DMS53 (cell line): ENCODE measurements around the gene ZNF710.
A peak's percentile ranks its signal among the peaks of the same experiment; 100 is the strongest.

Source experiments
- DNase-seq: peaks from one replicate; lab custom pipeline; 2025; lab: John Stamatoyannopoulos, UW

ZNF710 gene

GRCh38 chr15:89997079-89997478, 4.0 kb upstream of the ZNF710 start:
- no peak for DNase-seq

GRCh38 chr15:89998141-89998661, 2.9 kb upstream of the ZNF710 start:
- peak; percentile 91 for DNase-seq

- DNase-seq = peak; percentile 61
Measured at GRCh38 chr15:89998923-89999675, 2.0 kb upstream of the ZNF710 start.

- DNase-seq = peak; percentile 56
Measured at GRCh38 chr15:89999676-90000185, 1.4 kb upstream of the ZNF710 start.

- DNase-seq = peak; percentile 67
Measured at GRCh38 chr15:90000186-90001001, 730 bp upstream of the ZNF710 start.

- peak; percentile 75 for DNase-seq
Measured at GRCh38 chr15:90001683-90002427, 731 bp downstream of the ZNF710 start.

- DNase-seq = peak; percentile 51
Measured at GRCh38 chr15:90002428-90002844, 1.3 kb downstream of the ZNF710 start.

- DNase-seq = no peak
Measured at GRCh38 chr15:90003736-90004135, 2.6 kb downstream of the ZNF710 start.

GRCh38 chr15:90004252-90004651, 3.1 kb downstream of the ZNF710 start:
- DNase-seq = no peak

GRCh38 chr15:90004671-90005070, 3.5 kb downstream of the ZNF710 start:
- DNase-seq = peak; percentile 38

- DNase-seq = no peak
Measured at GRCh38 chr15:90006217-90007075, 5.3 kb downstream of the ZNF710 start.

GRCh38 chr15:90007076-90007460, 5.9 kb downstream of the ZNF710 start:
- DNase-seq = no peak

GRCh38 chr15:90008607-90009006, 7.5 kb downstream of the ZNF710 start:
- DNase-seq = no peak

- no peak for DNase-seq
Measured at GRCh38 chr15:90009301-90010022, 8.3 kb downstream of the ZNF710 start.

- no peak for DNase-seq
Measured at GRCh38 chr15:90011705-90012104, 10.6 kb downstream of the ZNF710 start.

GRCh38 chr15:90013503-90013937, 12.4 kb downstream of the ZNF710 start:
- no peak for DNase-seq

GRCh38 chr15:90015294-90015693, 14.2 kb downstream of the ZNF710 start:
- no peak for DNase-seq

GRCh38 chr15:90015749-90016148, 14.6 kb downstream of the ZNF710 start:
- DNase-seq = no peak

- DNase-seq = no peak
Measured at GRCh38 chr15:90016721-90017120, 15.6 kb downstream of the ZNF710 start.

GRCh38 chr15:90018216-90018831, 17.2 kb downstream of the ZNF710 start:
- no peak for DNase-seq
